ENCODE results near the gene LARP4B.

DNA sequence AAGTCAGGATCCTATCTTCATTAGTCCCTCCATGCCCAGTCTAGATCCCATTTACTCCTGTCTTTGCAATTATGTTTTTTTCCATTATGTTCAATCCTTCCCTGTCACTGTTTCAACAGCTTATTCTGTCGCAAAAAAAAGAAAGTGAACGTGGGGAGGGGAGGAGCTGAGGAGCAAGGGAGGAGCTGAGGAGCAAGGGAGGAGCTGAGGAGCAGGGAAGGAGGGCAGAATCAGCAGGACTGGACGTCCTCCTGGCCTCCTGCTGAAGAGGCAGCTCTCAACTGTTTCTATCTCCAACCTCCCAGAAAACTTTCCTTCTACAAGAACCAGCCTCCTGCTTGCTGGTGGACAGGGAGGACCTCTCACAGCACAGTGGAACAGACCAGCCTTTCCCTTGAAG, 26.0 kb downstream of the LARP4B start:
- TF ChIP-seq CTCF (IDR thresholded peaks at IDR 0.05 in 2 of 3, conservative IDR thresholded peaks at IDR 0.05 in 1 of 3; ENCODE audit: borderline replicate concordance in 1 of 3, insufficient read depth in 1 of 3, low read depth in 2 of 3, low read length in 2 of 3) (no peak), POLR2AphosphoS5 (IDR thresholded peaks at IDR 0.05; ENCODE audit: low read depth, low read length) (no peak), EZH2phosphoT487 (IDR thresholded peaks at IDR 0.05; ENCODE audit: borderline replicate concordance) (no peak), POLR2A (IDR thresholded peaks at IDR 0.05; ENCODE audit: borderline replicate concordance, extremely low read depth, insufficient read depth, insufficient read length) (no peak), RAD21 (IDR thresholded peaks at IDR 0.05; ENCODE audit: low read depth) (no peak)

All from HCT116 (cell line).